SW 1271 (cell line): ENCODE data around the gene SETD6.

Experiments used
- DNase-seq, 2 experiments: peaks; one replicate each; lab custom pipeline; 2025; lab: John Stamatoyannopoulos, UW

The SETD6 gene

DNA sequence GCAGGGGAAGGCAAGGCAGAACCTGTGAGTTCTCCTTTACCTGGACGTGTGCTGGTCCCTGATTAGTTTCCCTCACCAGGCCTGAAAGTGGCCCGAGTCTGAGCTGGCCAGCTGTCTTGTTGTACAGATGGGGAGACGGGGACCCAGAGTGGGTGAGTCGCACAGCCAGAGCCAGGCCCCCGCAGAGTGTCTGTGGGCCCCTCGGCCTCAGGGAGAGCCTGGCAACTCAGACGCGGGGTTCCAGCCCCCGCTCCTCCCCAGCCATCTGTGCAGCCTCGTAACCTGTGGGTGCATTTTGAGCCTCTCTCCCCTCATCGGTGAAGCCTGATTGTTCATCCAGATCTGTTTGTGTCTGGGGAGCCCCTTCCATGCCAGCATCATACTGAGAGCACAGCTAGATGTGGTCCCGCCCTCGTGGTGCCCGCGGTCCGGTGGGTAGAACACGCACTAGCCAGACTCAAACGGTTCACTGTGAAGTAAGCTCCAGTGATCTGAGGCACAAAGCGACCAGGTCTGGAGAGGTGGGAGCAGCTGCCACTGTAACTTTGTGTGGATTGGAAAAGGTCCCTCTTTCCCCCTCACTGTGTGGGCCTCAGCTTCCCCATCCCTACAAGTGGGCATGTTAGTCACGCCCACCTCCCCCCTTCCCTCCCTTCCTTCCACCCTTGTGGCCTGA, 21.4 kb upstream of the SETD6 start:
- no peak for DNase-seq

DNA sequence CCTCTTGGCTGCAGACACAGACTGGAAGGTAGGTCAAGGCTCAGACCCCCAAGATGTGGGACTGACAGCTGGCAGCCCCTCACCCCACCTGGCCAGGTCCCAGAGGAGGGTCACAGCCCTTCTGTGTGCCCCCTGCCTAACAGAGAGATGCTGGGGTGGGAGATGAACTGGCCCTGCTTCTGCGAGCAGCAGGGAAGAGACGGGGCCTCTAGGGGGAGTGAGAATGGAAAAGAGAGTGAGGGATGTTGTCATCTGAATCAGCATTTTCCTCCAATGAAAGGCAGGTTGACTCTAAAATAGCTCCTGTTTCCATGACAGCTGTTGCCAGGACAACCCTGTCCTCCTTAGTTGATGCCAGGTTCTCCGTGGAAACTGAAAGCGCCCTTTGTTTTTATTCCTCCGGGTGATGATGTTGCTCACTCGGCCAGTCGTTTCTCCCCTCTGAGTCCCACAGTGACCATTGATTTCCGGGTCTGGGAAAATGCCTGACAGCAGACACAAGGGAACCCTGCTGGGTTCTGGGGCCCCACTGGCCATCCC, 20.3 kb upstream of the SETD6 start:
- peak; percentile 63 to 84 for DNase-seq

GRCh38 chr16:58495521-58496331, 19.6 kb upstream of the SETD6 start:
- no peak for DNase-seq

GRCh38 chr16:58497468-58497867, 17.8 kb upstream of the SETD6 start:
- no peak for DNase-seq

DNA sequence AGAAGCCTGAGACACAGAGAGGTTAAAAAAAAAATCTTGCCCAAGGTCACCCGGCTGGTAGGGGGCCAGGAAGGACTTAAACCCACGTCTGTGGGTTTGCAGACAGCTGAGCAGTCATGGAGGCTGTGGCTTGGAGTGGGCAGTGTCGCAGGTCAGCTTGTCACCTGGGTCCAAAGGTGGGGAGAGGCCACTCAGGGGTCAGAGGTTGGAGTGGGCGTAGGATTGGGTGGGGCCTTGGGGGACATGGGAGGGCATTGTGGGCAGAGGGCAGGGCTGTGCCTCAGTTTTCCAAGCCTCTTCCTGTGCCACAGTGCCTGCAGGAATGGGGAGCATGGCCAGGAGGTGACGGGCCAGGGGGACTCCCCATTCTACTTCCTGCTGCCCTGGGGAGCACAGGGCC, 17.4 kb upstream of the SETD6 start:
- no peak for DNase-seq

- DNase-seq: no peak
Observed at GRCh38 chr16:58498341-58499091, 16.8 kb upstream of the SETD6 start.

DNA sequence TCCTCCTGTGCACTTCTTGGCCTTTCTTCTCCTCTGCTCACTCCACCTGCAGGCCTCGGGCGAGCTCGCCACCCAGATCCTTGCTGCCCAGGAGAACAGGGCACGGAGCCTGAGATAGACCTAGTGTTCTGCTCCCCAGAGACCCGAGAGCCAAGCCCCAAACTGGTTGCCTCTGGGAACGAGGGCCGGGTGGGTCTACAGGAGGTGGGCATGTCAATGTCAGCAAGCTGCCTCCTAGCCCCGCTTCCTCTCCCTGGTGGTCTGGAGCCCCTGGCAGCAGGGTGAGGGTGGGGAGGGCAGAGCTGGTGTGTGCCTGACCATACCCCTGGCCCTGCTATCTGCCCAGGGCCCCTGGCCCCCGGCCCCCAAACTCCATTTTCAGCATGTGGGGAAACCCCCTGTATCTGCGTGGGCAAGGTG, 16.2 kb upstream of the SETD6 start:
- no peak for DNase-seq

DNA sequence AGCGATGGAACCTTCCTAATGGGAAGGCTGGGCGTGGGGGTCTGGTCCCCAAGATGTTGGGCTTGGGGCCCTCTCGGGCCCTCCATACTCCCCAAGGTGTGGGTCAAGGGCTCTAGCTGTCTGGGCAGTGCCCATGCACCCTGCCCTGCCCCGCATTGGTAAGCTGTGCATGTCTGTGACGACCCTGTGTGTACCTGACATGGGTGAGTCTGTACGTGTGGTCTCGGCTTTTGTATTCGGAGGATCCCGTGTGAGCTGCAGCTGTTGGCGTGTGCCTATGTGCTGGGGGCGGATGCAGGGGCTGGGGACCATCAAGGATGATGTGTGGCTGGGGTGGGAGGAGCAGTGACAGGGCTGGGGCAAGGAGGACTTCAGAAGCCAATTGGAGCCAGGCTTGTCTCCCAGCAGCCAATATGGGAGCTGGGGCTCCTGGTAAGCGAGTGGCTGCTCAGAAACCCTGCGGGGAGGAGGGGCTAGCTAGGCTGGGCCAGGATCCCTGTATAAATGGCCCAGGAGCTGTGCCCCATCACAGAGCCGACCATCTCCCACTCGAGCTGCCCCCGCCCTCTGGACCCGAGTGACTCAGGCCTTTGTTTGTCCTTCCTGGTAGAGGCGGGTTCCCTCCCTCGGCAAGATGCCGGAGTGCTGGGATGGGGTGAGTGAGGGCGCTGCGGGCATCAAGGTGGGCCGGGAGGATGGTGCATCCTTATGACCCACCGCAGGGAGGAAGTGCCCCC, 15.5 kb upstream of the SETD6 start, which contains the start of gene NDRG4:
Gene NDRG4, plus strand, starts transcription at position 529 of the 737 bp plus-strand sequence. Its CDS starts 106 bp downstream, at position 635.
- peak in 1 of 2 experiments; percentile 7 for DNase-seq

- DNase-seq: no peak
Observed at GRCh38 chr16:58500430-58501241, 14.7 kb upstream of the SETD6 start.

- DNase-seq: no peak
Observed at GRCh38 chr16:58501242-58502131, 13.8 kb upstream of the SETD6 start.

DNA sequence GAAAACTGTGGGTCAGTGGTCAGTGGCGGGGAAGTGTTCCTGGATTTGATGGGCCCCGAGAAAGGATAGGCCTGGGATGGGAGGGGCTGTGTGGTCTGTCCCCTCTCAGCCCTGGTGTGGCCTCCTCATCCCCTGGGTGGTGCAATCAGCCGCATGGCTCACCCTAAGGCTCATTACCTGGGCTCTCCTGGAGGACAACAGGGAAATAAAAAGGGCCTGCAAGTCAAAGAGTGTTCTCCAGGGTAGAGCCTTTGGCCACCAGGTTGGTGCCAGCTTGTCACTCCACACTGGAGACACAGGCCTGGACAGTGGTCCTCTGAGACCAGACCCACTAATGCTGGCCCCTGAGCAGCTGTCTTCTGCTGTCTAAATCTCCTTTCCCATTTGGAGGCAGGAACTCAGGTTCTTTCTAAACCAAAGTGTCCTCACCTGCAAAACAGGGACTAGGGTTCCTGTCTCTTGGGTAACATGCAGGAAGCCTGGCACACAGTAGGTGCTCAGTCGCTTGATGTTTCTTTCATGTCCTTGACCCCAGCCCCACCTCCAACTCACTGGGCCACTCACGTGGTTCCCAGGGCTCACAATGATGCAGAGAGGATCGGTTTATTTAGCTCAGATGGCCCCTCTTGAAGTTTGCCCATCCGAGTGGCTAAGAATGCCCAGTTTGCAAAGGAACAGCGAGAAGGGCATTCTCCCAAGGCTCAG, 12.9 kb upstream of the SETD6 start:
- DNase-seq: no peak

DNA sequence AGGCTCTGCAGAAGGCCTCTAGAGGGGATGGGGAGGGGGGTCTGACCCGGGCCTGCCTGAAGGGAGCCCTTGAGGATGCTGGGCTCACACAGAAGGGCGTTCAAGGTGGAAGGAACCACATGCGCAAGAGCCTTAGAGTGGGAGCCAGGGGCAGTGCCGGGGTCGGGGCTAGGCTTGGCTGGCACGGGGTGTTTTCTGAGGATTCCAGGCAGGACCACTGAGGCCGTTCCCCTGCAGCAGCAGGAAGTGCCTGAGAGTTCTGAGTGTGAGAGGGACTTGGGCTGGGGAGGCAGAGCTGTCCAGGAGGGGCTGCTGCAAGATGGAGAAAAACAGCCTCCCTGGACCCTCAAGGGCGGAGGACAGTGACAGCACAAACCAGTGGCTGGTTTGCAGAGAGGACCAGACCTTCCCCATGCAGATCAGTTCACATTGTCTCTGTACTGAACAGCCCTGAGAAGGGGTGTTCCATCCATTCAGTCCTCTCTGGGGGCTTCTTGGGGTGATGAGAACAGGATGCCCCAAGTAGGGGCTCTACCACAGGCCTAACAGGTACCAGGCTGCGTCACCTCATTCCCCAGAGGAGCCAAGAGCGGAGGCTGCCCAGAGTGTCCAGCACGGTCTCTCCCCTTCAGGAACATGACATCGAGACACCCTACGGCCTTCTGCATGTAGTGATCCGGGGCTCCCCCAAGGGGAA, 12.0 kb upstream of the SETD6 start:
- DNase-seq: no peak

GRCh38 chr16:58503863-58504688, 11.2 kb upstream of the SETD6 start:
- no peak for DNase-seq

DNA sequence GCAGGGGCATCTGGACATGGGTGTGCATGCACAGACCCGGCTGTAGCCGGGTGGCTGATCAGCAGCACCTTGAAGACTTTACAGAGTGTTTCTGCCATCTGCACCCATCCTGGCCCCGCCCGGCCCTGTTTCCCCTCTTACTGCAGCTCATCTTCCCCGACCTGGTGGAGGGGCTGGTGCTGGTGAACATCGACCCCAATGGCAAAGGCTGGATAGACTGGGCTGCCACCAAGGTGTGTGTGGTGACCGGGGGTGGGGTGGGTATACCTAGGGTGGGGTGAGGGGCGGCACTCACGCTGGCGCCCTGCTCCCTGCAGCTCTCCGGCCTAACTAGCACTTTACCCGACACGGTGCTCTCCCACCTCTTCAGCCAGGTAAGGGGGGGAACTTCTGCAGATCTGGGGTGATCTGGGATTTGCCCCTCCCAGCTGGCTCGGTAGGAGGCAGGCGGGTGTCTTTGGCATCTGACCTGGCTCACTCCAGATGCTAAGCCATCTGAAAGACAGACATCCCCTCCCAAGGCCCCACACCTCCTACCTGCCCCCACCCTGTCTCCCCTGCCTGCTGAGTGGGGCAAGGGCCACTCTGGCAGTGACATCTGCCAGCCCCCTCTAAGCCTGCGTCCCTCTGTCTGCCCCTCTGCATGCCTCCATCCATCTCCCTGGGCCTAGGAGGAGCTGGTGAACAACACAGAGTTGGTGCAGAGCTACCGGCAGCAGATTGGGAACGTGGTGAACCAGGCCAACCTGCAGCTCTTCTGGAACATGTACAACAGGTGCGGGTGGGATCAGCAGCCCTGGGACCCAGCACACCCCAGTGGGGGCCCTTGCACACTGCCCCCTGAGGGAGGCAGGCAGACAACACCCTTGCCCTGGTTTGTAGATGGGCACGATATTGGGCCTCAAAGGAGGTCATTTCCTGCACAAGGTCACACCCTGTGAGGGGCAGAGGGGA, 8.8 kb upstream of the SETD6 start:
- DNase-seq: no peak

DNA sequence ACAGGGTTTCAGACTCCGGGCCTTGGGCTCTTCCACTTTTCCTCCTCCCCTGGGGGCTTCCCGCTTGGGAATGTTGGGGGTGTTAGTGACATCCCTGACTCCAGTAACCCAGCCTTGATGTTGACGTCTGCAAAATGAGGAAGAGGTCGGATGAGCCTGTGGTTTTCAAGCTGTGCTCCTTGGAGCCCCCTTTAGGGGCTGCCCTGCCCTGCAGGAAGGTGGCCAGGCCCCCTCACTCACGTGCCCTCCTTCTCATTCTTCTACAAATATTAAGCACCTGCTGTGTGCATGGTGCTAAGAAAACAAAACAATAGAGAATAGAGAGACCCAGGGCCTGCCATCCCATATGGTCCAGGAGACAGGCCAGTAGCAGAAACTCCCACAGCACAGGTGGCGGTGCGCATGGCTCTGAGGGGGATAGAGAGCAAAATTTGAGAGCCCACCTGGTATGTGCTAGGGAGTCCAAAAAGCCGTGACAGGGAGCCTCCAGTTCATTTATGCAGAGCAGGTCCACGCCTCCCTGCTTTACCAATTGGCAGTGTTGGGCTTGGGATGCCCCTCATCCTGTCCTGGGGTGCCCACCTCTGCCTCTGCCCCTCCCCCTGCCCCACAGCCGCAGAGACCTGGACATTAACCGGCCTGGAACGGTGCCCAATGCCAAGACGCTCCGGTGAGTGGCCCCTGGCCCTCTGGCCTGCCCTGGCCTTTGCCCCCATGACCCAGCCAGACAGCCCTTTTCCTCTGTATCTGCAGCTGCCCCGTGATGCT, 7.9 kb upstream of the SETD6 start:
- DNase-seq: no peak
